C4-2B (cell line): ENCODE data around the gene CCDC170.

Experiments used
- H3K27ac ChIP-seq: fragments of 450-650 bp; 2 replicates; pipeline ENCODE4 v1.5.1; 2017
- ZFX ChIP-seq: fragments of 450-650 bp; IDR thresholded peaks from 2 replicates; pipeline ENCODE4 v1.6.1; 2017
- TF ChIP-seq, protein P1 (sequence below): fragments of 450-650 bp; conservative IDR thresholded peaks from 2 replicates; pipeline ENCODE4 v1.5.1; 2017; ENCODE audit warnings: mild to moderate bottlenecking

Gene CCDC170

DNA sequence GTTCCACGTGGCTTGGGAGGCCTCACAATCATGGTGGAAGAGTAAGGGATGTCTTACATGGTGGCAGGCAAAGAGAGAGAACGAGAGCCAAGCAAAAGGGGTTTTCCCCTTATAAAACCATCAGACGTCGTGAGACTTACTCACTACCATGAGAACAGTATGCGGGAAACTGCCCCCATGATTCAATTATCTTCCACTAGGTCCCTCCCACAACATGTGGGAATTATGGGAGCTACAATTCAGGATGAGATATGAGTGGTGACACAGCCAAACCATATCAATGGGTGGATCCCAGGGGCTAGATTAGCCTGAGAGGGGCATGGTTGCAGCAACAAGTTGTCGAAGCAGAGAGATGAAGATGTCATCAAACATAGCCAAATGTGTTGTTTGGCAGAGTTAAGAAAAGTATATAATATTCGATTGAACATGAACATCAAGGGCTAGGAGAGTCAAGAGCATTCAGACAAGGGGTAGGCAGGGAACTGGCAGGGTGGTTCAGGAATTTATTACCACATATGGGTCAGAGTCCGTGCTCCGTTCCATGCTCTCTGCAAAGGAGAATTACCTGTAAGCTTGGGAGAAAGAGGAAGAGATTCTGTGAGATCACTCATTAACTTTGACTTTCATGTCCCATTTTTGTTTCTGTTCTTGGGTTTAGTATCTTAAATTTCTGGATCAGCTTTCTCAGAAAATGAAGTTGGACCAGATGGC, 98.8 kb downstream of the CCDC170 start:
- TF ChIP-seq, protein P1, sequence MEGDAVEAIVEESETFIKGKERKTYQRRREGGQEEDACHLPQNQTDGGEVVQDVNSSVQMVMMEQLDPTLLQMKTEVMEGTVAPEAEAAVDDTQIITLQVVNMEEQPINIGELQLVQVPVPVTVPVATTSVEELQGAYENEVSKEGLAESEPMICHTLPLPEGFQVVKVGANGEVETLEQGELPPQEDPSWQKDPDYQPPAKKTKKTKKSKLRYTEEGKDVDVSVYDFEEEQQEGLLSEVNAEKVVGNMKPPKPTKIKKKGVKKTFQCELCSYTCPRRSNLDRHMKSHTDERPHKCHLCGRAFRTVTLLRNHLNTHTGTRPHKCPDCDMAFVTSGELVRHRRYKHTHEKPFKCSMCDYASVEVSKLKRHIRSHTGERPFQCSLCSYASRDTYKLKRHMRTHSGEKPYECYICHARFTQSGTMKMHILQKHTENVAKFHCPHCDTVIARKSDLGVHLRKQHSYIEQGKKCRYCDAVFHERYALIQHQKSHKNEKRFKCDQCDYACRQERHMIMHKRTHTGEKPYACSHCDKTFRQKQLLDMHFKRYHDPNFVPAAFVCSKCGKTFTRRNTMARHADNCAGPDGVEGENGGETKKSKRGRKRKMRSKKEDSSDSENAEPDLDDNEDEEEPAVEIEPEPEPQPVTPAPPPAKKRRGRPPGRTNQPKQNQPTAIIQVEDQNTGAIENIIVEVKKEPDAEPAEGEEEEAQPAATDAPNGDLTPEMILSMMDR, result no peak
- no peak for TF ChIP-seq ZFX
- no peak overlapping the region for H3K27ac ChIP-seq

DNA sequence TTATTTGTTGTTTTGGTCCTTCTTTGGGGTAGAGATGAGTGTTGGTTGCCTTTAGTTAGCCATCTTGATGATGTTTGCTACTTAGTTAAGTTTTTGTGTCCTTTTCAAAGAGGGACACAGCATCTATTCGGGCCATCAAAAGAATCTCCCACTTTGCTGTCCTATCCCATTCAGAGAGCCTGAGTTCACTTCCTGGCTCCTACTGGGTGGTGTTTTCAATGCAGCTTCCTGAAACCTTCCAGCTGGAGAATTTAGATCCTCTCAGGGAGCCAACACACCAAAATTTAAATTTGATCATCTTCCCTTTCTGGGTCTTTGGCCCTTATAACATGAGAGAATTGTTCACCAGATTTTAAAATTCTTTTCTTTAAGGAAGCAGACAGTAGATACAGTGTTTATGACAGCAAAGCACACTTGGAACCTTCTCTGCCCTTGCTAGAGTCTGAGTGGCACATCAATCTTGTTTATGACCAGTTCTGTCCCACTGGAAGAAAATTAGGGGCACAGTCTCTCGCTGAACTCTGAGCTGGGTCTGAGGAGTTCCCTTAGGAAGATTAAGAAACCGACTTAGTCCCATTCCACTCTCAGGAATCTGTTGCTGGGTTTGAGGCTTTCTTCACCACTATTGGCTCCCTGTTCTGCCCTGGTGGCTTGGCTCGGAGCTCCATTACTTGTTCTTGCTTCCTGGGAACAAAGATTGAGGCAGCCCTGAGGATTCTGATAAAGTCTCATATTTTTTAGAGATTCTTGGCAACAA, 115.5 kb downstream of the CCDC170 start:
- H3K27ac ChIP-seq, result no peak overlapping the region
- TF ChIP-seq, protein P1, result no peak

DNA sequence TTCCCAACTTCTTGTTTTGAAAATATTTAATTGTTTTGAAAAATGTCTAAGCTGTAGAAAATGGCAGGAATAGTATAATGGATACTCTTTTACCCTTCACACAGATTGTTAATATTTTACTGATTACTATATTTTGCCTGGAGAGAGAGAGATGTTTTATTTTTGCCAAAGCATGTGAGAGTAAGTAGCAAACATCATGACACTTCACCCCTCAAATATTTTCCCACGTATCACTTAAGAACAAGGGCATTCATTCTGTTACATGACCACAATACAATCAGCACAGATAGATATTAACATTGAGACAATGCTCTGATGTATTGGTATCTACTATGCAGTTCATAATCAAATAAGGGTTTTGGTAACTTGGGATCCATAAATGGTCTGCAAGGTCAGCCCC, 116.5 kb downstream of the CCDC170 start:
- no peak overlapping the region for H3K27ac ChIP-seq
- TF ChIP-seq, protein P1, result no peak
- TF ChIP-seq ZFX, result no peak

DNA sequence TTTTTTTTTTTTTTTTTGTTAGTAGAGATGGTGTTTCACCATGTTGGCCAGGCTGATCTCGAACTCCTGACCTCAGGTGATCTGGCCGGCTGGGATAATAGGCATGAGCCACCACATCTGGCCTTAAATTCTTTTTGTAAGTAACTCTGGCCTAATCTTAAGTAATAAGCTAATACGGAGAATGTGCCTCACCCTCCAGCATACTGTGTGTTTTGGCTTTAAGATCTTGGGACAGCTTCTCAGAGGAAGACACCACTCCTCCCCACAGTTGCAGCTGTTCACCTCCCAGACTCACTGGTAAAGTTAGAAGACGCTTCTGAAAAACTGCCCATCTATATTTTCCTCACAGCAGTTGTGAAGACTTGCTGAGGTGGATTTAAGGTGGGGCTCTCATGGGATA, 120.8 kb downstream of the CCDC170 start:
- TF ChIP-seq ZFX, result no peak
- TF ChIP-seq, protein P1, result no peak
- no peak overlapping the region for H3K27ac ChIP-seq

DNA sequence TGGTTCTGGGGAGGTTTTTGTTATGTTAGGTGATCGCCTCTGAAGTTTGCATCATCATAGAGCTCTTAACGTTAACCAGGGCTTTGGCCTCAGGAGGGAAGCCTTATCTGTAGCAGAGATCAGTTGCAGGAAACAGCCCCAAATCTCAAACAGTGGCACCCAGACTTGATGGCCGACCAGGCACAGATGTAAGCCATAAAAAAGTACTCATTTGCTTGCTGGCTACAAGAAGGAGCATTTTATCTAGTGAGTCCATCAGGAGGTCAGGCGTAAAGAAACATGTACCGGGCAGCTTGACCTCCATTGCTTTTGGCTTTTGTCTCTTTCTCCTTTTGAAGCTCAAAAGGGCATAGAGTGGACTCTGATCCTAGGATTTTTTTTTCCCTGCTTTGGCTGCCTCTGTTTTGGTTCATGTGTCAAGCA, 122.3 kb downstream of the CCDC170 start:
- H3K27ac ChIP-seq, result no peak overlapping the region
- TF ChIP-seq, protein P1, result no peak

DNA sequence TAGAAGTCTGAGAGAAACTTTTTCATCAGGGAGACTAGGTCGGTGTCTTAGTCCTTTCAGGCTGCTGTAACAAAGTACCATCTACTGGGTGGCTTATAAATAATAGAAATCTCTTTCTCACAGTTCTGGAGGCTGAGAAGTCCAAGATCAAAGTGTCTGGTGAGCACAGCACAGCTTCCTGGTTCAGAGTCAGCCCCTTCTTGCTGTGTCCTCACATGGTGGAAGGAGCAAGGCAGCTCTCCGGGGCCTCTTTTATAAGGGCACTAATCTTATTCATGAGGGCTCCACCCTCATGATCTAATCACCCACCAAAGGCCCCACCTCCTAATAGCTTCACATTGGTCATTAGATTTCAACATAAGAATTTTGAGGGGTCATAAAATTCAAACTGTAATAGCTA, 122.8 kb downstream of the CCDC170 start:
- no peak overlapping the region for H3K27ac ChIP-seq
- TF ChIP-seq ZFX, result no peak

DNA sequence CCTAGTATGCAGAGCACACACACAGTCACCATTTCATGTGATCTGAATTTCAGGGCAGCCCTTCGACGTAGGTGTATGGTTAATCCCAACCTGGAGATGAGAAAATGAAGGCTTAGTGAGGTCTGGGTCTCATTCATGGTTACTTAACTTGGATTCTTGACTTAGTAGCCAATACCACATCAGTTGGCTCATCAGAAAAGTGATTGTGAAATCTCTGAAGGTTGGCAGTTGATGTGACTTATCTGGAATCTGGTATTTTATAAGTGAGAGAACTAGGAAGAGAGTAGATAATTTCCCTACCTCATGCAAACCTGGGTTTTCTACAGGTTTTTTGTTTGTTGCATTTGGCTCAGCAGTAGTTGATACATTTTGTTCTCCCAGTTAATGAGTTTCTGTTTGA, 123.7 kb downstream of the CCDC170 start:
- TF ChIP-seq ZFX, result no peak
- TF ChIP-seq, protein P1, result no peak

More for the DNA sequence above, 123.7 kb downstream of the CCDC170 start:
- H3K27ac ChIP-seq, result no peak overlapping the region
